Measurements from ENCODE around the gene ACSM2B.
A peak's percentile ranks its signal among the peaks of the same experiment; 100 is the strongest.
"Not testable (repeated sequence)": the region's sequence is repeated elsewhere in the genome, so short reads cannot be mapped to it uniquely, and the experiment has no call there.

ACSM2B gene

DNA sequence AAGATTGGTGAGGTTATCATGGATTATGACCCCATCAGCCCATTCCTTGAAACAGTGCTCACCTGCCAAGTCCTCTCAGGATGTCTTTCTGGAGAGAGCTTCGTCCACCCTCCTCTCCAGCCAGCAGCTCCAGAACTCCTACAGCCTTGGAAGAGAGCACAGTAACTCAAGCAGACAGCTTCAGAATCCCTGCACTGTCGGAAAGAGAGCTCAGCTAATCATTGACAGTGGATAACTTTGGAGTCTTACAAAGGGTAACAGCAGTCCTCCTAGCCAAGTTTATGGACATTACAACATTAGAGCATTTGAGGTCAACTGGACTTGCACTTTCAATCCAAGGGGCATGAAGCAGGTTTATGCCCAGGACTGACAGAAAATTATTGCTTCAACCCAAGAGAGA, at the start of gene ACSM2B:
ACSM2B (minus strand) TSS at position 223 of the 400 bp plus-strand sequence. CDS start 11,522 bp downstream, outside the sequence.
- DNase-seq = not testable (repeated sequence)

DNA sequence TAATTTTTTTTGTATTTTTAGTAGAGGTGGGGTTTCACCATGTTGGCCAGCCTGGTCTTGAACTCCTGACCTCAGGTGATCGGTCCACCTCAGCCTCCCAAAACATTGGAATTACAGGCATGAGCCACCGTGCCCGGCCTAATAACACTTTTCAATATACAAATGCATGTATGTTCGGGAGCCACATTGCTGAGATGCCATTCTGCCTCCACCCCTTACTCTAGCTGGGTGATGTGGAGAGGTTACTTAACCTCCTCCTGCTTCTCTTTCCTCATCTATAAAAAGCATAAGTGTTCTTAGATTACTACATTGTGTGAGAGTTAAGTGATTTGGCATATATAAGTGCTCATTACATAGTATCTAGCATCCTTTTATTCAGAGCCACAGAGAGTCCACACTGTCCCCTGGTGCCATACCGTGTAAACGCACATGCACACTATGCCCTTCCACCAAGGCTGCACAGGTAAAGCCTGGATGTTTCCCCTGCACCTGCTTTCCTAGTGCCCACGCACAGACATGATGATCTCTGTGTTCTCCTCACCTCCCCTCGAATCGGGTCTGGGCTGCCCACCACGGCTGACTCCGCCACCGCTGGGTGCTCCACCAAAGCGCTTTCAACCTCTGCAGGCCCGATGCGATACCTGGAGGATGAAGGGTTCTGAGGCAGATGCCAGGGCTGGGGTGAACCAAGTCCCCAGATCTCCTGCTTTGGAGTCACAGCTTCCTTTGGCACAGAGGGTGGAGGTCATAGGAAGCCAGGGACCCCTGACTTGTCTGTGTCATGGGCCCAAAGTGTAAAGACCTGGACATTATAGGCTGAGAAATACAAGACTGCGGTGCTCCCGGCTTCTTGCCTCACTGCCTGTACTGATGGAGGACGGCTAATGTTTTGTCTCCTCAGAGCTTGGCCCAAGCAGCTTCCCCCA, 49.0 kb upstream of the ACSM2B start:
- DNase-seq = no peak

- no peak for DNase-seq
These were observed 48.0 kb upstream of the ACSM2B start for GRCh38 chr16:20624205-20624604.

DNA sequence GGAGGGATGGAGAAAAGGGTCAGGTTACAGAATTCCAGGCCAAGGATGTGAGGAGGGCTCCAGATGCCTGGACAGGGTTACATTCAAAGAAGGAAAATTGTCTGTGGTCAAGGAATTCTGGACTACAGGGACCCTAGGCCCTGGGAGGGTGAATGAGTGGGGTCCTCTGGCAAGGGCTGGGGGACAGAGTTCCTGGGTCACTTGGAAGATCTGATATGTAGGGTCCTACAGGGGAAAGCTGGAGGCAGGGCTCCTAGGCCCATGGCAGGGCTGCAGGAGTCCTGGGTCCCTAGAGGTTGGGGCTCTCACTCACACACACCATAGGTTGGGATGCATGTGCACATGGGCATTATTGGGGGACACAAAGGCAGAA, 46.3 kb upstream of the ACSM2B start:
- DNase-seq = no peak

- DNase-seq = no peak
These were observed 45.2 kb upstream of the ACSM2B start for GRCh38 chr16:20621406-20621805.

- DNase-seq = no peak
These were observed 44.6 kb upstream of the ACSM2B start for GRCh38 chr16:20620770-20621169.

- no peak for DNase-seq
These were observed 43.8 kb upstream of the ACSM2B start for GRCh38 chr16:20620003-20620402.

- DNase-seq = no peak
These were observed 41.1 kb upstream of the ACSM2B start for GRCh38 chr16:20617271-20617670.

DNA sequence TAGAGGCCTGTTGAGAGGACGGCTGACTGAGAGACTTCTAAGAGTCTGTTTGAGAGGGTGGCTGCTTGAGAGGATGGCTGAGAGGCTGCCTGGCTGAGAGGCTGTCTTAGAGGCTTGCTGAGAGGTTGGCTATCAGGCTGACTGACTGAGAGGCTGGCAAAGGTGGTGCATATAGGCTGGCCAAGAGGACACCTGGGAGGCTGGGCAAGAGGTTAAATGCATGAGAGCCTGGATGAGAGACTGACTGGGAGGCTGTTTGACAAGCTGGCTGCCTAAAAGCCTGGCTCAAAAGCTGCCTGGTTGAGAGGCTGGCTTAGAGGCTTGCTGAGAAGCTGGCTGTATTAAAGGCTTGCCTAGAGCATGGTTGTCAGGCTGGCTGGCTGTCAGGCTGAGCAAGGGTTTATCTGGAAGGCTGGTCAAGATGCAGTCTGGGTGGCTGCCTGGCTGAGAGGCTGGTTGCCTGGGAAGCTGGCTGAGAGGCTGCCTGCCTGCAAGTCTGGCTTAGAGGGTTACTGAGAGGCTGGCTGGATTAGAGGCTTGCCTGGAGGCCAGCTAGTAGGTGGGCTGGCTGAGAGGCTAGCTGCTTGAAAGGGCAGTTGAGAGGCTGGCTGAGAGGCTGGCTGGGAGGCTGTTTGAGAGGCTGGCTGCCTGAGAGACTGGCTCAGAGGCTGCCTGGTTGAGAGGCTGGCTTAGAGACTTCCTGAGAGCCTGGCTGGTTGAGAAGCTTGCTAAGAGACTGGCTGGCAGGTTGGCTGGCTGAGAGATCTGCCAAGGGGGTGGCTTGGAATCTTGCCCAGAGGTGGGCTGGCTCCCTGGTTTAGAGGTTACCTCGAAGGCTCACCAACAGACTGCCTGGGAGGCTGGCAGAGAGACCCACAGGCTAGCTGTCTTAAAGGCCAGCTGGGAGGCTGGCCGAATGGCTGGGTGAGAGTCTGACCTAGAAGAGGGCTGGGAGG, 38.3 kb upstream of the ACSM2B start:
- peak; percentile 75 for DNase-seq

DNA sequence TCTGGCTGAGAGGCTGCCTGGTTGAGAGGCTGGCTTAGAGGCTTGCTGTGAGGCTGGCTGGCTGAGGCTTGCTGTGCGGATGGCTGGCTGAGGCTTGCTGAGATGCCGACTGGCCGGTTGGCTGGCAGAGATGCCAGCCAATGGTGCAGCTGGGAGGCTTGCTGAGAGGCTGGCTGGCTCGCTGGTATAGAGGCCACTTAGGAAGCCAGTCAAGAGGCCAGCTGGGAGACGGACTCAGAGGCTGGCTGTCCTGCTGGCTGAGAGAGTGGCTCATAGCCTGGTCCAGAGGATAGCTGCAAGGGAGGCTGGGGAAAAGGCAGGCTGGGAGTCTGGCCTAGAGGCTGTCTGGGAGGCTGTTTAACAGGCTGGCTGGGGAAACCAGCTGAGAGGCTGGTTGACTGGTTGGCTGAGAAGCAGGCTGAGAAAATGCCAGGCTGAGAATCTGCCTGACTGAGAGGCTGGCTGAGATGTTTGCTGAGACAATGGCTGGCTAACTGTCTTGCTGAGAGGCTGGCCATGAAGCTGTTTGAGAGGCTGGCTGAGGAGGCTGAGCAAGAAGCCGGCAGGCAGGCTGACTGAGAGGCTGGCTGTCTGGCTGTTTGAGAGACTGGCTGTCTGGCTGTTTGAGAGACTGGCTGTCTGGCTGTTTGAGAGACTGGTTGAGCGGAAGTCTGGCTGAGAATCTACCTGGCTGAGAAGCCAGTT, 37.5 kb upstream of the ACSM2B start:
- DNase-seq = peak; percentile 88

- DNase-seq = peak; percentile 88
These were observed 36.6 kb upstream of the ACSM2B start for GRCh38 chr16:20612551-20613480.

DNA sequence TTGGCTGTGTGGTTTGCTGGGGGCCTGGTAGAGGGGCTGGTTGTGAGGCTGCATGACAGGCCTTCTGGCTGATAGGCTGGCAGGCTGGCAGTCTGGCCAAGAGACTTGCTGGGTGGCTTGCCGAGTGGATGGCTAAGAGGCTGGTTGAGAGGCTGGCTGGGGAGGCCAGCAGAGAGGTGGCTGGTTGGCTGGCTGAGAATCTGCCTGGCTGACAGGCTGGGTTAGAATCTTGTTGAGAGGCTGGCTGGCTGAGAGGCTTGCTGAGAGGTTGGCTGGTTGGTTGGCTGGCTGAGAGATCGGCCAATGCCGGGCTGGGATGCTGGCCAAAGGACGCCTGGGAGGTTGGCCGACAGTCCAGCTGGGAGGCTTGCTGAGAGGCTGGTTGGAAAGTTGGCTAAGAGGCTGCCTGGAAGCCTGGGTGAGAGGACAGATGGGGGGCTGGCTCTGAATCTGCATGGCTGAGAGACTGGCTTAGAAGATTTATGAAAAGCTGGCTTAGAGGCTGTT, 35.9 kb upstream of the ACSM2B start:
- peak; percentile 85 for DNase-seq

DNA sequence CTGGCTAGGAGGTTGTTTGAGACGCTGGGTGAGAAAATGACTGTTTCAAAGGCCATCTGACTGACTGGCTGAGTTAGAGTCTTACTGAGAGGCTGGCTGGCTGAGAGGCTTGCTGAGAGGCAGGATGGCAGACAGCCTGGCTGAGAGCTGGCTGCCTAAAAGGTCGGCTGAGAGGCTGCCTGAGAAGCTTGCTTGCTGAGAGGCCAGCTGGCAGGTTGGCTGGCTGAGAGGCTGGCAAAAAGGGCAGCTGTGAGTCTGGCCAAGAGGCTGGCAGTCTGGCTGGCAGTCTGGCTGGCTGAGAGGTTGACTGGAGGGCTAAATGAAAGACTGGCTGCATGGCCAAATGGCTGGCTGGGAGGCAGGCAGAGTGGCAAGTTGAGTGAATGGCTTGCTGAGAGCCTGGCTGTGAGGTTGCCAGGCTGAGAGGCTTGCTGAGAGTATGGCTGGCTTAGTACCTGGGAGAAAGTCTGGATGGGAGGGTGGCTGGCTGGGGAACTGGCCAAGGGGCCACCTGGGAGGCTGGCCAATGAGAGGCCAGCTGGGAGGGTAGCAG, 35.3 kb upstream of the ACSM2B start:
- peak; percentile 94 for DNase-seq

GRCh38 chr16:20610892-20611349, 34.8 kb upstream of the ACSM2B start:
- no peak for DNase-seq

DNA sequence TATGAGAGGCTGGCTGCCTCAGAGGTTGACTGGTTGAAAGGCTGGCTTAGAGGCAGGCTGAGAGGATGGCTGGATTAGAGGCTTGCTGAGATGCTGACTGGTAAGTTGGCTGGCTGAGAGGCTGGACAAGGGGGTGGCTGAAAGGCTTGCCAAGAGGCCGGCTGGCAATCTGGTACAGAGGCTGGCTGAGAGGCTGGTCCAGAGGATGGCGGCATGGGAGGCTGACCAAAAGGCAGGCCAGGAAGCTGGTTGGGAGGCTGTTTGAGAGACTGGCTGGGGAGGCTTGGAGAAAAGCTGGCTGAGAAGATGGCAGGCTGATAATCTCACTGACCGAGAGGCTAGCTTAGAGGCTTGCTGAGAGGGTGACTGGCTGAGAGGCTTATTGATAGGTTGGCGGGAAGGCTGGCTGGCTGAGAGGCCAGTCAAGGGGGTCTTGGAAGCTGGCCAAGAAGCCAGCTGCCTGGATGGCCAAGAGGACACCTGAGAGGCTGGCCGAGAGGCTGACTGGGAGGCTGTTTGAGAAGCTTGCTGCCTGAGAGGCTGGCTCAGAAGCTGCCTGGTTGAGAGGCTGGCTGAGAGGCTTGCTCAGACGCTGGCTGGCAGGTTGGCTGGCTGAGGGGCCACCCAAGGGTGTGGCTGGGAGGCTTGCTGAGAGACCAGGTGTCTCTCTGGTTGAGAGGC, 34.2 kb upstream of the ACSM2B start:
- DNase-seq = peak; percentile 97

GRCh38 chr16:20602205-20602604, 26.0 kb upstream of the ACSM2B start:
- peak; percentile 26 for DNase-seq

GRCh38 chr16:20599475-20599874, 23.3 kb upstream of the ACSM2B start:
- not testable (repeated sequence) for DNase-seq

DNA sequence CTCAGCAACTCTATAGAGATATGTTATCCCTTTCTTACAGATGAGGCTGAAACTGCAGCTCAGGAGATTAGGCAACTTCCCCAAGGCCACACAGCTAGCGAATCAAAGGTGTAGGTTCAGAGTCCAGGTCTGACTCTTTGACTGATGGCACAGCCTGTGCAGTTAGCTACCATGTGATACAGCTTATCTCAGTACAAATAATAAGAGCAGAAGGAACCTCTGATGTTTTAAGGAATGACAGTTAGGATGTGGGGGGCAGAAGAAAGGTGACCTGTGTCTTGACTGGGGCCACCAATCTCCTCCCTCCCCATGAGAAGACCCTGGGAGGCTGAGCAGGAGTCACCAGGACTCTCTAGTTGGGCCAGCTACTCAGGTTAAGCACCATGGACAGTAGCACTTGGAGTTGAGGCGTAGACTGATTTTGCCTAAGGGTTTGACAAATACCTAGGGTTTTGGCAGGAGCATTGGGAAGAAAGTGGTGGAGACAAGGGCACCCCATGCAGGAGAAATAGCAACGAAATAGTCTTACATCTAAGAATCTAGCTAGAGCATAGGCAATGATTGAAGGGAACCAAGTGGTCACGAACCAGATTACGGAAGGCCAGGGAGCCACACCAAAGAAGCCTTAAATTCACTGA, 22.8 kb upstream of the ACSM2B start:
- DNase-seq = no peak

DNA sequence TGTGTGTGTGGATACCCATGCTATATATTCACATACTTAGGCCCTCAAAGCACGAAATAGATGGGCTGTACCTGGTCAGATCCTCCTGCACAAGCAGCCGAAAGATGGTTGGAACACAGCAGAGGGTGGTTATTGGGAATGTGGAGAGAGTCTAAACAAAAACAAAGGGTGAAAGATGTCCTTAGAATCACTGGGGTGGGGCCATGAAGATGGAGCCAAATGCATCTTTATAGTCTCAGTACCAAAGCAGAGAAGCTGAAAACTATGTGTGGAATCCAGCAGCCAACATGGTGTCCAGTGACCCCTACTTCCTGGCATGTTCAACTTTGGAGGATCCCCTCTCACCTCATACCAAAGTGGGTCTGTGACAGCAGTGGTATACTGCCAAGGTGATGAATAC, 19.5 kb upstream of the ACSM2B start:
- not testable (repeated sequence) for DNase-seq

- DNase-seq = not testable (repeated sequence)
These were observed 18.9 kb upstream of the ACSM2B start for GRCh38 chr16:20595068-20595467.
